ENCODE data around the gene ACR. TPM values are rescaled to one million over a fixed set of nuclear protein-coding genes. Genes with fewer than 3 reads are reported as not detected.

ACR gene
- total RNA-seq, 1 donor from 2014 or later: not detected

DNA sequence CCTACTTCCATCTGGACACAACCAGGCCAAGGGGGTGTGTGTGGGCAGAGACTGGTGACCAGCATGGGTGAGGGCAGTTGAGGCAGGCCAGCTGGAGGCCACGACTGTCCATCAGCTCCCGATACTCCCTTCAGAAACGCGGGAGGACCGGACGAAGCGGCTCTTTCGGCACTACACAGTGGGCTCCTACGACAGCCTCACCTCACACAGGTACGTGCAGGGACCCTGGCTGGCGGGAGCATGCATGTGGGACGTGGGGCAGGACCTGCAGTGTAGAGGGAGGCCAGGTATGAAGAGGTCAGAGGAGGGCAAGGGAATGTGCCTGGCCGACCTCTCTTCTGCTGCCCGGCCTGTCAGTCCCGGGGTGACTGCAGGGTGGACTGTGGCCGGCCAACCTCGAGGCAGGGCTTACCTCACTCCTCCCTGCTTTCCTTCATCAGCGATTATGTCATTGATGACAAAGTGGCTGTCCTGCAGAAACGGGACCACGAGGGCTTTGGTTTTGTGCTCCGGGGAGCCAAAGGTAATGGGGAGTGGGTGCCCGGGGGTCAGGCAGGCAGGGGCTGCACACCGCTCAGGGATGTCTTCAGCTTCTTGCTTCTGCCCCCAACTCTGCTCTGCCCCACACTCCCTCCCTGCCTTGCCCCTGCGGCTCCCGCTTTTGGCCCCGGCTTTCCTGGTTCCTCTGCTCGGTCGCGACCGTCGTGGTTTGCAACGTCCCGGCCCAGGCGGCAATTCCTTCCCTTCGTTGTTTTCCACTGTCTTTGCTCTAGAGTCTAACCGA is 34.1 kb upstream of the ACR start:
- Mint-ChIP-seq H3K4me3 (ENCODE audit: low read depth) (no peak overlapping the region), H3K27me3 (peaks cover 2% of the 10 kb centered on the region), H3K27ac (no peak overlapping the region), H3K36me3 (ENCODE audit: insufficient read depth) (peaks cover 9% of the 10 kb centered on the region), H3K9me3 (ENCODE audit: low read depth) (no peaks in the 10 kb centered on the region), H3K4me1 (ENCODE audit: low read depth) (peaks cover 11% of the 10 kb centered on the region)
- TF ChIP-seq, protein P1, sequence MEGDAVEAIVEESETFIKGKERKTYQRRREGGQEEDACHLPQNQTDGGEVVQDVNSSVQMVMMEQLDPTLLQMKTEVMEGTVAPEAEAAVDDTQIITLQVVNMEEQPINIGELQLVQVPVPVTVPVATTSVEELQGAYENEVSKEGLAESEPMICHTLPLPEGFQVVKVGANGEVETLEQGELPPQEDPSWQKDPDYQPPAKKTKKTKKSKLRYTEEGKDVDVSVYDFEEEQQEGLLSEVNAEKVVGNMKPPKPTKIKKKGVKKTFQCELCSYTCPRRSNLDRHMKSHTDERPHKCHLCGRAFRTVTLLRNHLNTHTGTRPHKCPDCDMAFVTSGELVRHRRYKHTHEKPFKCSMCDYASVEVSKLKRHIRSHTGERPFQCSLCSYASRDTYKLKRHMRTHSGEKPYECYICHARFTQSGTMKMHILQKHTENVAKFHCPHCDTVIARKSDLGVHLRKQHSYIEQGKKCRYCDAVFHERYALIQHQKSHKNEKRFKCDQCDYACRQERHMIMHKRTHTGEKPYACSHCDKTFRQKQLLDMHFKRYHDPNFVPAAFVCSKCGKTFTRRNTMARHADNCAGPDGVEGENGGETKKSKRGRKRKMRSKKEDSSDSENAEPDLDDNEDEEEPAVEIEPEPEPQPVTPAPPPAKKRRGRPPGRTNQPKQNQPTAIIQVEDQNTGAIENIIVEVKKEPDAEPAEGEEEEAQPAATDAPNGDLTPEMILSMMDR (IDR thresholded peaks at IDR 0.05; ENCODE audit: unreplicated experiment): no peak
- DNase-seq (ENCODE audit: low spot score, unreplicated experiment): no peak

DNA sequence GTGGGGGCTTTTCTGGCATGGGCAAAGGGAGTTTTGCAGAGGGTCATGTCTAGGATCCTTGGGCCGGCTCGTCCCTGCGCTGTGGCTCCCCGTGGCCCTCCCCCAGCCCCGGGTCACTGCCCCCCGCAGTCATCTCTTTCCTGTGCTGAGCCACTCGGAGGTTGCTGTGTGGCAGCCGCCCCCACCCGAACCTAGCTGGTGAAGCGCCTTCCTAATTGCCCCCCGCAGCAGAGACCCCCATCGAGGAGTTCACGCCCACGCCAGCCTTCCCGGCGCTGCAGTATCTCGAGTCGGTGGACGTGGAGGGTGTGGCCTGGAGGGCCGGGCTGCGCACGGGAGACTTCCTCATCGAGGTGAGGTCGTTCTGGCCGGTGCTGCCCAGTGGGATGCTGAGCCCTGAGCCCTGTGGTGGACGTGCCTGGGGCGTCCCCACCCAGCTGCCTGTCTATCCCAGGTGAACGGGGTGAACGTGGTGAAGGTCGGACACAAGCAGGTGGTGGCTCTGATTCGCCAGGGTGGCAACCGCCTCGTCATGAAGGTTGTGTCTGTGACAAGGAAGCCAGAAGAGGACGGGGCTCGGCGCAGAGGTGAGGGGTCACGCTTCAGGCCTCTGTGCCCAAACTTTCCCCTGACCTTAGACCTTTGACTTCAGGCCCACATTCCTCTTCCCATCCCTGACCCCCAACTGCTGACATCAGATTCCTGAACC is 33.3 kb upstream of the ACR start:
- TF ChIP-seq, protein P1 (IDR thresholded peaks at IDR 0.05; ENCODE audit: unreplicated experiment): no peak
- H3K27me3 Mint-ChIP-seq: no peaks in the 10 kb centered on the region
- DNase-seq (ENCODE audit: low spot score, unreplicated experiment): no peak
- H3K27ac Mint-ChIP-seq: peak overlapping the region; percentile 45
- no peaks in the 10 kb centered on the region for H3K9me3 Mint-ChIP-seq (ENCODE audit: low read depth)
- peaks cover 10% of the 10 kb centered on the region for H3K4me1 Mint-ChIP-seq (ENCODE audit: low read depth)
- peaks cover 8% of the 10 kb centered on the region for H3K36me3 Mint-ChIP-seq (ENCODE audit: insufficient read depth)
- no peak overlapping the region for H3K4me3 Mint-ChIP-seq (ENCODE audit: low read depth)

DNA sequence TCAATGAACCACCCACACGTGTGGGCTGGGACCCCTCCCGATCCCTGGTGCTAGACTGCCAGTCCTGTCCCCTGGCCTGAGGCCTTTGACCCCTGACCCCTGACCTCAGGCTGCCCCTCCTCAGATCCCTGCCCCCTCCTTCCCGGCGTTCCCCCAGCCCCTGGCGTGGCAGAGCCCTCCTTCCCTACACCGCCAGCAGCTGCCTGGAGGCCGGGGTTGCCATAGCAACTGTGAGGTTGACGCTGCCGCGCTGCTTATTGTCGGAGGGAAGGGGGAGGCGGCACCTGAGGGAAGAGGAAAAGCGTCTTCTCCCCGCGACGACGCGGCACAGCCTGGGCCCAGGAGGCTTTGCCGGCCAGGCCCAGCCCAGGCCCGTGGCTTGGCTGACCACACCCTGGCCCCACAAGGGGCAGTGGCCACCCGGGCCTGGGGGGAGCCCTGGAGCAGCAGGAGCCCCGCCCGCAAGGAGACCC is 32.7 kb upstream of the ACR start:
- no peaks in the 10 kb centered on the region for H3K27me3 Mint-ChIP-seq
- DNase-seq (ENCODE audit: low spot score, unreplicated experiment): peak; percentile 70
- no peak overlapping the region for H3K4me3 Mint-ChIP-seq (ENCODE audit: low read depth)
- H3K4me1 Mint-ChIP-seq (ENCODE audit: low read depth): peaks cover 10% of the 10 kb centered on the region
- H3K9me3 Mint-ChIP-seq (ENCODE audit: low read depth): no peaks in the 10 kb centered on the region
- TF ChIP-seq, protein P1 (IDR thresholded peaks at IDR 0.05; ENCODE audit: unreplicated experiment): no peak
- peak overlapping the region; percentile 45 for H3K27ac Mint-ChIP-seq
- H3K36me3 Mint-ChIP-seq (ENCODE audit: insufficient read depth): peaks cover 8% of the 10 kb centered on the region

DNA sequence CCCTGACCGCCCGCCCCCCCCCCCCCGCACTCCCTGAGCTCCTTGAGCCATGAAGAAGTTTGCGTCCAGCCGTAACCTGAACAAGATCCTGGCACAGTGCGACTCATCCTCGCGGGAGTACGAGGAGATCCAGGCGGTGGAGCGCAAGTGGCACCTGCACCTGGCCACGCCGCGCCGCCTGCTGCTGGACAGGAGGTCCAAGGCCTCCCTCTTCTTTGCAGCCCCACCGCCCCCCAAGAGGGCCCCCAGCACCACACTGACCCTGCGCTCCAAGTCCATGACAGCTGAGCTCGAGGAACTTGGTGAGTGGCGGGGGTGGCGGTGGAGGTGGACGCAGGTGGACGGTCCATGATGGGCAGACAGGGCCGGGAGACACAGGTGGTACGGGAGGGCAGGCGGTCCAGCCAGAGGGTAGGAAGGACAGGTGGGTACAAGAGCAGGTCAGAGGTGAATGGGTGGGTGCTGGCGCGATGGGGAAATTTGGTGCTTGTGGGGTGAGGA is 32.1 kb upstream of the ACR start:
- Mint-ChIP-seq H3K27ac (no peak overlapping the region), H3K36me3 (ENCODE audit: insufficient read depth) (peaks cover 11% of the 10 kb centered on the region), H3K27me3 (no peaks in the 10 kb centered on the region), H3K4me3 (ENCODE audit: low read depth) (no peak overlapping the region), H3K4me1 (ENCODE audit: low read depth) (peaks cover 7% of the 10 kb centered on the region), H3K9me3 (ENCODE audit: low read depth) (no peaks in the 10 kb centered on the region)
- DNase-seq (ENCODE audit: low spot score, unreplicated experiment): no peak
- TF ChIP-seq, protein P1 (IDR thresholded peaks at IDR 0.05; ENCODE audit: unreplicated experiment): no peak

DNA sequence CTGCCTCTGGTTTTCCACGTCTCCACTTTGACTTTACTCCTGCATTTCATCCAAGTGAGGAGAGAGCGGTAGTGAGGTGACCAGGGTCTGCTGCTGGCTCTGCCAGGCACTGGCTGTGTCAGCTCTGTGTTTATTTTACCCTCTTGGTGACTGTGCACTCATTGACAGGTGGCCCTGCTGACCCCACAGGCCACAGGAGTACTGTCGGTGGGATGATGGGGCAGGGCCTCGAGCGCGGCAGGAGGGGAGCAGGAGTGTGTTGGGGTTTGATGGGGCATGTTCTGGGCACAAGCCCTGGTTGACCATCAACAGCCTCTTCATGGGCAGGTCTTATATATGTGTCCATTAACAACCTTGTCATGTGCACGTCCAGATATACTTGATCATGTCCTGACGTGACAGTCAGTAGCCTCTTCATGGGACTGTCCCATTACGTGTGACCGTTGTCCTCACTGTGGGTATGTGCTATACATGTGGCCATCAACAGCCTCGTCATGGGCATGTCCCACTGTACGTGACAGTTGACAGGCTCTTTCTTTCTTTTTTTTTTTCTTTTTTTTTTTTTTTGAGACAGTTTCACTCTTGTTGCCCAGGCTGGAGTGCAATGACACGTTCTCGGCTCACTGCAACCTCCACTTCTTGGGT is 31.4 kb upstream of the ACR start:
- no peak for DNase-seq (ENCODE audit: low spot score, unreplicated experiment)
- H3K27me3 Mint-ChIP-seq: no peaks in the 10 kb centered on the region
- TF ChIP-seq, protein P1 (IDR thresholded peaks at IDR 0.05; ENCODE audit: unreplicated experiment): no peak
- peaks cover 7% of the 10 kb centered on the region for H3K4me1 Mint-ChIP-seq (ENCODE audit: low read depth)
- H3K36me3 Mint-ChIP-seq (ENCODE audit: insufficient read depth): peaks cover 9% of the 10 kb centered on the region
- no peaks in the 10 kb centered on the region for H3K9me3 Mint-ChIP-seq (ENCODE audit: low read depth)
- no peak overlapping the region for H3K27ac Mint-ChIP-seq
- H3K4me3 Mint-ChIP-seq (ENCODE audit: low read depth): no peak overlapping the region
